K562 (cell line): ENCODE data around the gene VPS41. TPM values are rescaled to one million over a fixed set of nuclear protein-coding genes. Genes with fewer than 3 reads are reported as not detected.

ENCODE experiments used
- CHD1 ChIP-seq: fragments of 200-600 bp; sonication (generic); IDR thresholded peaks from one replicate; pipeline ENCODE4 v1.6.1; 2012; ENCODE audit warnings: mild to moderate bottlenecking, moderate library complexity, low read length, inconsistent platforms
- MAFK ChIP-seq: IDR thresholded peaks from 2 replicates; pipeline ENCODE4 v1.6.1; 2011; ENCODE audit warnings: low read length, improper control_type of control experiment
- NR2F6 ChIP-seq: fragments of 450-650 bp; formaldehyde crosslinking; IDR thresholded peaks from 2 replicates; pipeline ENCODE4 v1.4.0; 2020; ENCODE audit warnings: mild to moderate bottlenecking
- NR4A1 ChIP-seq, 2 experiments: fragments of 250-450 bp in 1 of 2; fragments of 450-650 bp in 1 of 2; sonication (Bioruptor Pico) in 1 of 2; IDR thresholded peaks; 2 replicates each; pipeline versions ENCODE4 v1.4.0 to v1.6.1; 2016 to 2020; ENCODE audit warnings: mild to moderate bottlenecking in 2 of 2, missing compliant biosample characterization in 1 of 2, missing genetic modification characterization in 1 of 2, moderate library complexity in 1 of 2
- RCOR1 ChIP-seq, 2 experiments: IDR thresholded peaks; 2 replicates each; pipeline ENCODE4 v1.6.1; 2012; ENCODE audit warnings: low read depth in 2 of 2, low read length in 2 of 2, borderline replicate concordance in 1 of 2, improper control_type of control experiment in 1 of 2
- RFX5 ChIP-seq: IDR thresholded peaks from 2 replicates; pipeline ENCODE4 v1.6.1; 2011; ENCODE audit warnings: low read depth, mild to moderate bottlenecking, improper control_type of control experiment, low read length
- SMARCE1 ChIP-seq: fragments of 450-650 bp; IDR thresholded peaks from 2 replicates; pipeline ENCODE4 v1.7.1; 2016; ENCODE audit warnings: mild to moderate bottlenecking
- ZKSCAN3 ChIP-seq: fragments of 250-450 bp; sonication (Bioruptor Pico); IDR thresholded peaks from 2 replicates; pipeline ENCODE4 v1.4.0; 2020
- ZNF232 ChIP-seq: sonication (generic); formaldehyde crosslinking; IDR thresholded peaks from 2 replicates; pipeline ENCODE4 v1.8.0; 2022; ENCODE audit warnings: mild to moderate bottlenecking, missing genetic modification reagents
- ZNF324 ChIP-seq: fragments of 250-450 bp; sonication (Bioruptor Pico); IDR thresholded peaks from 2 replicates; pipeline ENCODE4 v1.4.0; 2020; ENCODE audit warnings: mild to moderate bottlenecking
- ZNF583 ChIP-seq: fragments of 250-450 bp; sonication (Bioruptor Pico); IDR thresholded peaks from 2 replicates; pipeline ENCODE4 v1.4.0; 2020
- polyA plus RNA-seq, 8 experiments: library from polyadenylated mRNA; depleted of rRNA in 4 of 8; stranded (reverse) in 5 of 8; unstranded in 3 of 8; fragments of >200 nt; fragmentation: Nextera tagmentation in 2 of 8; fragmentation: Illumina TruSeq in 1 of 8; extraction: Ambion mirVana in 2 of 8; extraction: Trizol in 1 of 8; gene quantifications; 2 replicates each; pipeline versions ENCODE4 v1.2.1 to v1.2.3, GENCODE V29; 2011 to 2014; ENCODE audit warnings: inconsistent platforms in 1 of 8, missing spikeins in 1 of 8
- total RNA-seq, 7 experiments: library from RNA; depleted of rRNA in 6 of 7; stranded (reverse); fragments of >200 nt in 6 of 7; fragmentation: Illumina TruSeq in 2 of 7; extraction: Trizol in 2 of 7; gene quantifications; 2 replicates each; pipeline versions ENCODE4 v1.2.1 to v1.2.3, GENCODE V29; 2011 to 2021; ENCODE audit warnings: low replicate concordance in 1 of 7
- TF ChIP-seq, protein P1 (sequence below): fragments of 150-350 bp; IDR thresholded peaks from 2 replicates; pipeline ENCODE4 v1.6.1; 2014; ENCODE audit warnings: low read depth, mild to moderate bottlenecking, low read length, borderline replicate concordance
- TF ChIP-seq, protein P2 (sequence below): fragments of 450-650 bp; IDR thresholded peaks from 2 replicates; pipeline ENCODE4 v1.6.1; 2016
- TF ChIP-seq, protein P3 (sequence below): fragments of 250-450 bp; sonication (Bioruptor Pico); IDR thresholded peaks from 2 replicates; pipeline ENCODE4 v1.6.1; 2021; ENCODE audit warnings: mild to moderate bottlenecking
- TF ChIP-seq, protein P4 (sequence below), 2 experiments: fragments of 450-650 bp; IDR thresholded peaks; 2 replicates each; pipeline ENCODE4 v1.6.1; 2018; ENCODE audit warnings: mild to moderate bottlenecking in 2 of 2, low read depth in 1 of 2; ENCODE audit not compliant: partially characterized antibody in 2 of 2
- TF ChIP-seq, protein P5 (sequence below): fragments of 450-650 bp; conservative IDR thresholded peaks from 2 replicates; pipeline ENCODE4 v1.6.1; 2016; ENCODE audit warnings: missing genetic modification characterization, low read depth, mild to moderate bottlenecking, missing compliant biosample characterization, moderate library complexity

VPS41 gene
- total and polyA plus RNA-seq, 9 of the 15 experiments (the other 6 are each of a cell fraction or from before 2014, with no cell fraction given) = 17.7 to 46.8 (median 32.1) TPM

DNA sequence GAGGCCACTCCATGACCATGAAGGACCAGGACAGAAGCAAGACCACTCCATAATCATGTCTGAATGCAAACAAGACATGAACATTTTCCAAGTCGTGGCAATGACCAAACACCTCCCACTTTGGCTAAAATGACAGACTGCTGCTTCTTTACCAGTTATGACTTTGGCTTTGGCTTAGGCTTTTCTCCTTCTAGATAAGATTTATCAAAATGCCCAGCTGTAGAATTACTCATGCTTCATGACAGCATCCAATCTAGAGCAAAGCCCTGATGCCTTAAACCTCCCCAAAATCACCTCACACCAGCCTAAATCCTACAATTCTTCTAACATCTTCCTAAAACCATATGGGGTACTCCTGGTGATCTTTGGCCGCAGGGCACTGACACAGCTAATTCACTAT is 102.1 kb downstream of the VPS41 start (continued):
- TF ChIP-seq, protein P1, sequence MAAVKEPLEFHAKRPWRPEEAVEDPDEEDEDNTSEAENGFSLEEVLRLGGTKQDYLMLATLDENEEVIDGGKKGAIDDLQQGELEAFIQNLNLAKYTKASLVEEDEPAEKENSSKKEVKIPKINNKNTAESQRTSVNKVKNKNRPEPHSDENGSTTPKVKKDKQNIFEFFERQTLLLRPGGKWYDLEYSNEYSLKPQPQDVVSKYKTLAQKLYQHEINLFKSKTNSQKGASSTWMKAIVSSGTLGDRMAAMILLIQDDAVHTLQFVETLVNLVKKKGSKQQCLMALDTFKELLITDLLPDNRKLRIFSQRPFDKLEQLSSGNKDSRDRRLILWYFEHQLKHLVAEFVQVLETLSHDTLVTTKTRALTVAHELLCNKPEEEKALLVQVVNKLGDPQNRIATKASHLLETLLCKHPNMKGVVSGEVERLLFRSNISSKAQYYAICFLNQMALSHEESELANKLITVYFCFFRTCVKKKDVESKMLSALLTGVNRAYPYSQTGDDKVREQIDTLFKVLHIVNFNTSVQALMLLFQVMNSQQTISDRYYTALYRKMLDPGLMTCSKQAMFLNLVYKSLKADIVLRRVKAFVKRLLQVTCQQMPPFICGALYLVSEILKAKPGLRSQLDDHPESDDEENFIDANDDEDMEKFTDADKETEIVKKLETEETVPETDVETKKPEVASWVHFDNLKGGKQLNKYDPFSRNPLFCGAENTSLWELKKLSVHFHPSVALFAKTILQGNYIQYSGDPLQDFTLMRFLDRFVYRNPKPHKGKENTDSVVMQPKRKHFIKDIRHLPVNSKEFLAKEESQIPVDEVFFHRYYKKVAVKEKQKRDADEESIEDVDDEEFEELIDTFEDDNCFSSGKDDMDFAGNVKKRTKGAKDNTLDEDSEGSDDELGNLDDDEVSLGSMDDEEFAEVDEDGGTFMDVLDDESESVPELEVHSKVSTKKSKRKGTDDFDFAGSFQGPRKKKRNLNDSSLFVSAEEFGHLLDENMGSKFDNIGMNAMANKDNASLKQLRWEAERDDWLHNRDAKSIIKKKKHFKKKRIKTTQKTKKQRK = no peak
- TF ChIP-seq RCOR1 (IDR thresholded peaks at IDR 0.05; ENCODE audit: borderline replicate concordance in 1 of 2, low read depth in 2 of 2, low read length in 2 of 2) = peak in 1 of 2 experiments; percentile 73; a peak in 2 of 4 replicates
- TF ChIP-seq ZNF583 (CRISPR knock-in tag) = no peak
- TF ChIP-seq ZNF324 (CRISPR knock-in tag) = no peak
- TF ChIP-seq, protein P2, sequence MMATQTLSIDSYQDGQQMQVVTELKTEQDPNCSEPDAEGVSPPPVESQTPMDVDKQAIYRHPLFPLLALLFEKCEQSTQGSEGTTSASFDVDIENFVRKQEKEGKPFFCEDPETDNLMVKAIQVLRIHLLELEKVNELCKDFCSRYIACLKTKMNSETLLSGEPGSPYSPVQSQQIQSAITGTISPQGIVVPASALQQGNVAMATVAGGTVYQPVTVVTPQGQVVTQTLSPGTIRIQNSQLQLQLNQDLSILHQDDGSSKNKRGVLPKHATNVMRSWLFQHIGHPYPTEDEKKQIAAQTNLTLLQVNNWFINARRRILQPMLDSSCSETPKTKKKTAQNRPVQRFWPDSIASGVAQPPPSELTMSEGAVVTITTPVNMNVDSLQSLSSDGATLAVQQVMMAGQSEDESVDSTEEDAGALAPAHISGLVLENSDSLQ = peak; percentile 44; the same call in 1 of the 2 replicates
- no peak for TF ChIP-seq RFX5
- no peak for TF ChIP-seq ZKSCAN3
- TF ChIP-seq, protein P3, sequence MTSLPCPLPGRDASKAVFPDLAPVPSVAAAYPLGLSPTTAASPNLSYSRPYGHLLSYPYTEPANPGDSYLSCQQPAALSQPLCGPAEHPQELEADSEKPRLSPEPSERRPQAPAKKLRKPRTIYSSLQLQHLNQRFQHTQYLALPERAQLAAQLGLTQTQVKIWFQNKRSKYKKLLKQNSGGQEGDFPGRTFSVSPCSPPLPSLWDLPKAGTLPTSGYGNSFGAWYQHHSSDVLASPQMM (CRISPR knock-in tag) = no peak
- TF ChIP-seq SMARCE1 = peak; percentile 54; the same call in 1 of the 2 replicates
- TF ChIP-seq, protein P4, sequence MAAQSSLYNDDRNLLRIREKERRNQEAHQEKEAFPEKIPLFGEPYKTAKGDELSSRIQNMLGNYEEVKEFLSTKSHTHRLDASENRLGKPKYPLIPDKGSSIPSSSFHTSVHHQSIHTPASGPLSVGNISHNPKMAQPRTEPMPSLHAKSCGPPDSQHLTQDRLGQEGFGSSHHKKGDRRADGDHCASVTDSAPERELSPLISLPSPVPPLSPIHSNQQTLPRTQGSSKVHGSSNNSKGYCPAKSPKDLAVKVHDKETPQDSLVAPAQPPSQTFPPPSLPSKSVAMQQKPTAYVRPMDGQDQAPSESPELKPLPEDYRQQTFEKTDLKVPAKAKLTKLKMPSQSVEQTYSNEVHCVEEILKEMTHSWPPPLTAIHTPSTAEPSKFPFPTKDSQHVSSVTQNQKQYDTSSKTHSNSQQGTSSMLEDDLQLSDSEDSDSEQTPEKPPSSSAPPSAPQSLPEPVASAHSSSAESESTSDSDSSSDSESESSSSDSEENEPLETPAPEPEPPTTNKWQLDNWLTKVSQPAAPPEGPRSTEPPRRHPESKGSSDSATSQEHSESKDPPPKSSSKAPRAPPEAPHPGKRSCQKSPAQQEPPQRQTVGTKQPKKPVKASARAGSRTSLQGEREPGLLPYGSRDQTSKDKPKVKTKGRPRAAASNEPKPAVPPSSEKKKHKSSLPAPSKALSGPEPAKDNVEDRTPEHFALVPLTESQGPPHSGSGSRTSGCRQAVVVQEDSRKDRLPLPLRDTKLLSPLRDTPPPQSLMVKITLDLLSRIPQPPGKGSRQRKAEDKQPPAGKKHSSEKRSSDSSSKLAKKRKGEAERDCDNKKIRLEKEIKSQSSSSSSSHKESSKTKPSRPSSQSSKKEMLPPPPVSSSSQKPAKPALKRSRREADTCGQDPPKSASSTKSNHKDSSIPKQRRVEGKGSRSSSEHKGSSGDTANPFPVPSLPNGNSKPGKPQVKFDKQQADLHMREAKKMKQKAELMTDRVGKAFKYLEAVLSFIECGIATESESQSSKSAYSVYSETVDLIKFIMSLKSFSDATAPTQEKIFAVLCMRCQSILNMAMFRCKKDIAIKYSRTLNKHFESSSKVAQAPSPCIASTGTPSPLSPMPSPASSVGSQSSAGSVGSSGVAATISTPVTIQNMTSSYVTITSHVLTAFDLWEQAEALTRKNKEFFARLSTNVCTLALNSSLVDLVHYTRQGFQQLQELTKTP (IDR thresholded peaks at IDR 0.05; ENCODE audit: low read depth in 1 of 2, partially characterized antibody in 2 of 2) = no peak
- no peak for TF ChIP-seq ZNF232
- TF ChIP-seq CHD1 = no peak
- TF ChIP-seq NR2F6 (CRISPR knock-in tag) = no peak
- TF ChIP-seq, protein P5, sequence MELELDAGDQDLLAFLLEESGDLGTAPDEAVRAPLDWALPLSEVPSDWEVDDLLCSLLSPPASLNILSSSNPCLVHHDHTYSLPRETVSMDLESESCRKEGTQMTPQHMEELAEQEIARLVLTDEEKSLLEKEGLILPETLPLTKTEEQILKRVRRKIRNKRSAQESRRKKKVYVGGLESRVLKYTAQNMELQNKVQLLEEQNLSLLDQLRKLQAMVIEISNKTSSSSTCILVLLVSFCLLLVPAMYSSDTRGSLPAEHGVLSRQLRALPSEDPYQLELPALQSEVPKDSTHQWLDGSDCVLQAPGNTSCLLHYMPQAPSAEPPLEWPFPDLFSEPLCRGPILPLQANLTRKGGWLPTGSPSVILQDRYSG (tag) = no peak
- no peak for TF ChIP-seq NR4A1 (CRISPR knock-in tag; IDR thresholded peaks at IDR 0.05)
- TF ChIP-seq NR4A1 (tag; IDR thresholded peaks at IDR 0.05) = no peak
- no peak for TF ChIP-seq MAFK
